H9 (cell line): Measurements from ENCODE around the gene RAB24. TPM values are rescaled to one million over a fixed set of nuclear protein-coding genes. Genes with fewer than 3 reads are reported as not detected.
"Not testable (repeated sequence)": the region's sequence is repeated elsewhere in the genome, so short reads cannot be mapped to it uniquely, and the experiment has no call there.

ENCODE experiments used
- DNase-seq: peaks from one replicate; pipeline ENCODE4 v3.0.0-alpha.2; 2017
- H2AFZ ChIP-seq: one replicate; pipeline ENCODE4 v1.6.1; 2013; ENCODE audit warnings: mild to moderate bottlenecking, low read length, control low read depth, moderate library complexity
- H2AK5ac ChIP-seq: 2 replicates; pipeline ENCODE4 v1.6.1; 2013; ENCODE audit warnings: low read length, control low read depth, mixed read lengths; ENCODE audit not compliant: insufficient read length
- H2BK120ac ChIP-seq: one replicate; pipeline ENCODE4 v1.6.1; 2013; ENCODE audit warnings: low read depth, mild to moderate bottlenecking, low read length, control low read depth, inconsistent platforms; ENCODE audit not compliant: poor library complexity, severe bottlenecking
- H2BK12ac ChIP-seq: 2 replicates; pipeline ENCODE4 v1.6.1; 2013; ENCODE audit warnings: low read length, control low read depth, mixed read lengths, low read depth; ENCODE audit not compliant: insufficient read length
- H2BK15ac ChIP-seq: 2 replicates; pipeline ENCODE4 v1.6.1; 2013; ENCODE audit warnings: low read depth, low read length, control low read depth
- H2BK20ac ChIP-seq: one replicate; pipeline ENCODE4 v1.6.1; 2013; ENCODE audit warnings: low read depth, mild to moderate bottlenecking, low read length, control low read depth, inconsistent platforms; ENCODE audit not compliant: poor library complexity, severe bottlenecking
- H2BK5ac ChIP-seq: 2 replicates; pipeline ENCODE4 v1.6.1; 2013; ENCODE audit warnings: low read length, control low read depth, mixed read lengths; ENCODE audit not compliant: insufficient read length
- H3K14ac ChIP-seq: 2 replicates; pipeline ENCODE4 v1.6.1; 2013; ENCODE audit warnings: low read length, control low read depth; ENCODE audit not compliant: insufficient read depth
- H3K18ac ChIP-seq: 2 replicates; pipeline ENCODE4 v1.6.1; 2013; ENCODE audit warnings: low read depth, mild to moderate bottlenecking, mixed read lengths, low read length, control low read depth; ENCODE audit not compliant: insufficient read length
- H3K23ac ChIP-seq: 2 replicates; pipeline ENCODE4 v1.6.1; 2013; ENCODE audit warnings: low read length, control low read depth, mixed read lengths, low read depth; ENCODE audit not compliant: insufficient read length
- H3K23me2 ChIP-seq: 2 replicates; pipeline ENCODE4 v1.6.1; 2013; ENCODE audit warnings: low read depth, mild to moderate bottlenecking, mixed read lengths, low read length, control low read depth; ENCODE audit not compliant: insufficient read length, poor library complexity, severe bottlenecking
- H3K27ac ChIP-seq: 2 replicates; pipeline ENCODE4 v1.5.1; 2013; ENCODE audit warnings: low read length, control low read depth, mixed read lengths, low read depth; ENCODE audit not compliant: insufficient read length
- H3K27me3 ChIP-seq: 2 replicates; pipeline ENCODE4 v1.6.1; 2013; ENCODE audit warnings: low read length, control low read depth, inconsistent platforms; ENCODE audit not compliant: insufficient read depth
- H3K4ac ChIP-seq: 2 replicates; pipeline ENCODE4 v1.6.1; 2013; ENCODE audit warnings: low read depth, mild to moderate bottlenecking, control low read depth, inconsistent platforms, low read length, moderate library complexity
- H3K4me1 ChIP-seq: 2 replicates; pipeline ENCODE4 v1.6.1; 2013; ENCODE audit warnings: low read length, control low read depth, inconsistent platforms; ENCODE audit not compliant: insufficient read depth
- H3K4me2 ChIP-seq: 2 replicates; pipeline ENCODE4 v1.6.1; 2013; ENCODE audit warnings: low read length, control low read depth, mixed read lengths; ENCODE audit not compliant: insufficient read length, insufficient read depth
- H3K56ac ChIP-seq: 2 replicates; pipeline ENCODE4 v1.6.1; 2013; ENCODE audit warnings: low read depth, mild to moderate bottlenecking, mixed read lengths, low read length, control low read depth; ENCODE audit not compliant: insufficient read length
- H3K79me1 ChIP-seq: 2 replicates; pipeline ENCODE4 v1.6.1; 2013; ENCODE audit warnings: low read depth, mild to moderate bottlenecking, moderate library complexity, low read length, control low read depth, inconsistent platforms; ENCODE audit not compliant: insufficient read depth, poor library complexity, severe bottlenecking
- H3K79me2 ChIP-seq: 2 replicates; pipeline ENCODE4 v1.6.1; 2013; ENCODE audit warnings: low read length, control low read depth, inconsistent platforms; ENCODE audit not compliant: insufficient read depth
- H3K9ac ChIP-seq: 2 replicates; pipeline ENCODE4 v1.6.1; 2013; ENCODE audit warnings: low read length, control low read depth, mixed read lengths; ENCODE audit not compliant: insufficient read length; ENCODE audit errors: extremely low read depth
- H3K9me3 ChIP-seq: one replicate; pipeline ENCODE4 v1.6.1; 2013; ENCODE audit warnings: low read depth, low read length, inconsistent platforms; ENCODE audit not compliant: control insufficient read depth
- H3T11ph ChIP-seq: one replicate; pipeline ENCODE4 v1.6.1; 2013; ENCODE audit warnings: mild to moderate bottlenecking, low read length, control low read depth, inconsistent platforms
- H4K20me1 ChIP-seq: one replicate; pipeline ENCODE4 v1.6.1; 2013; ENCODE audit not compliant: control insufficient read depth, insufficient read length, insufficient read depth
- H4K5ac ChIP-seq: 2 replicates; pipeline ENCODE4 v1.6.1; 2013; ENCODE audit warnings: low read depth, mild to moderate bottlenecking, mixed read lengths, low read length, control low read depth; ENCODE audit not compliant: insufficient read length
- H4K8ac ChIP-seq: replicated peaks from 2 replicates; pipeline ENCODE4 v1.6.1; 2013; ENCODE audit warnings: low read length, control low read depth, mixed read lengths, low read depth; ENCODE audit not compliant: insufficient read length
- H4K91ac ChIP-seq: 2 replicates; pipeline ENCODE4 v1.6.1; 2013; ENCODE audit warnings: low read depth, mild to moderate bottlenecking, moderate library complexity, mixed read lengths, low read length, control low read depth; ENCODE audit not compliant: insufficient read length
- H3K27ac Mint-ChIP-seq, 3 experiments: 2 replicates in 2 of 3; 3 replicates in 1 of 3; pipeline ENCODE4 v1.8.0; 2020 to 2021; ENCODE audit warnings: mixed read lengths in 3 of 3, mild to moderate bottlenecking in 1 of 3, moderate library complexity in 1 of 3
- H3K27me3 Mint-ChIP-seq: 2 replicates; pipeline ENCODE4 v1.8.0; 2021; ENCODE audit warnings: low read depth, mild to moderate bottlenecking, moderate library complexity, mixed read lengths
- H3K36me3 Mint-ChIP-seq, 3 experiments: 2 replicates in 2 of 3; 3 replicates in 1 of 3; pipeline ENCODE4 v1.8.0; 2020 to 2021; ENCODE audit warnings: low read depth in 3 of 3, mixed read lengths in 3 of 3; ENCODE audit not compliant: insufficient read depth in 1 of 3
- H3K4me1 Mint-ChIP-seq, 2 experiments: 2 replicates each; pipeline ENCODE4 v1.8.0; 2020; ENCODE audit warnings: mixed read lengths in 2 of 2
- H3K4me3 Mint-ChIP-seq, 2 experiments: 2 replicates in 1 of 2; 3 replicates in 1 of 2; pipeline ENCODE4 v1.8.0; 2020 to 2021; ENCODE audit warnings: mild to moderate bottlenecking in 2 of 2, mixed read lengths in 2 of 2, moderate library complexity in 1 of 2
- H3K9me3 Mint-ChIP-seq, 2 experiments: 2 replicates in 1 of 2; 3 replicates in 1 of 2; pipeline ENCODE4 v1.8.0; 2020; ENCODE audit warnings: mild to moderate bottlenecking in 2 of 2, mixed read lengths in 2 of 2, moderate library complexity in 1 of 2
- WGBS: extraction: QIAGEN DNeasy Blood & Tissue Kit; methylation state at CpG from one replicate; pipeline ENCODE4 v1.1.7; 2013; ENCODE audit warnings: missing lambda C conversion rate, low lambda C conversion rate, mixed read lengths; ENCODE audit not compliant: insufficient read length; ENCODE audit errors: extremely low coverage; 5-methylcytosine and 5-hydroxymethylcytosine counted together
- total RNA-seq: library from RNA; stranded (reverse); gene quantifications from 2 replicates; pipeline ENCODE4 v1.2.1, GENCODE V29; 2021
- TF ChIP-seq, protein P1 (sequence below): fragments of 200-600 bp; sonication (generic); conservative IDR thresholded peaks from 3 replicates; pipeline ENCODE4 v1.8.0; 2021; ENCODE audit warnings: antibody characterized with exemption, mild to moderate bottlenecking

Gene RAB24
- total RNA-seq, 1 experiment from 2014 or later, result 17.6 TPM

DNA sequence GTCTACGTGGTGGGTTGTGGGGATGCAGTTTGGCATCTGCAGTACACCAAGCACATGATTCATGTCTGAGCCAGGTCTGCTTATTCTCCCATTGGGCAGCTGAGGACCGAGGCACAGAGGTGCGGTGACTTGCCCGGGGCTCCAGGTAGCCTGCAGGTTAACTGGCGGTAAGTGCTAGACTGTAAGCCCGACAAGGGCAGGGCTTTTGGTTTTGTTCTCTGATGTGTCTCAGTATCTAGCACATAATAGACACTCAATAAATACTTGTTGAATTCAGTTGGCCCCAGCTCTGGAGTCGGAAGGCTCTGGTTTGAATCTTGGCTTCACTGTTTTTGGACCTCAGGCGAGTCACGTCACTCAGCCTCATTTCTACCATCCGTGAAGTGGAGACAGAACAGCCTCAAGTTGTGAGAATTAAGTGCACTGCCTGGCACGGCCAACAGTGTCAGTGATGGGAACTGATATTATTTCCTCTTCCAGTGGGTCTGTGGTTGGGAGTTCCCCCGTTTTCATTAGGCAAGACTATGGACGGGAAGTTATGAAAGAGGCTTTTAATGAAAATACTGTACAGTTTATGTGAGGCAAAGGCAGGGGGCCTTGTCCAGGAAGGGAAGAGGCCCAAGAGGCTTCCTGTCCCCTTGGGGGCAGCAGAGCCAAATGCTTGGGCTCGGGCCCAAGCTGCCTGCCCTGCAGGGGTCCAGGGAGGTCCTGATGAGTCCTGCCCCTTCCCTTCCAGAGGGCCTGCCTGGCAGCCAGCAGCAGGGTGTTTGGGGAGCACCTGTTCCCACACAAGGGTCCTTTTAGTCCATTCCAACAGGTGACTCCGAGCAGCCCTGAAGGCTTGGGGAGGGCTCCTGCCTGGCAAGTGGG lies 3.4 kb upstream of the RAB24 start:
- Mint-ChIP-seq H3K4me1 (peaks cover 26 to 32% of the 10 kb centered on the region in 2 experiments), H3K9me3 (no peaks in the 10 kb centered on the region), H3K4me3 (peak overlapping the region in 1 of 2 experiments; percentile 13; a peak in 2 of 5 replicates), H3K27me3 (no peaks in the 10 kb centered on the region; the same call in 1 of the 2 replicates), H3K27ac (peak overlapping the region in 1 of 3 experiments; percentile 67; a peak in 3 of 7 replicates), H3K36me3 (peaks cover 24 to 35% (median 31%) of the 10 kb centered on the region in 3 experiments)
- no peak overlapping the region for H4K91ac ChIP-seq
- H3K4me2 ChIP-seq, result no peak overlapping the region
- H2BK15ac ChIP-seq, result no peak overlapping the region
- peaks cover 18% of the 10 kb centered on the region for H3K23me2 ChIP-seq
- WGBS, result no CpG with 5 or more reads among the region's 15 CpGs
- H4K5ac ChIP-seq, result no peak overlapping the region
- H2AFZ ChIP-seq, result no peak overlapping the region
- no peak overlapping the region for H2BK12ac ChIP-seq
- DNase-seq, result peak; percentile 66
- no peaks in the 10 kb centered on the region for H3K4me1 ChIP-seq
- no peak overlapping the region for H2BK20ac ChIP-seq
- H3K14ac ChIP-seq, result no peak overlapping the region
- H3K79me2 ChIP-seq, result peaks cover 9% of the 10 kb centered on the region; the same call in 1 of the 2 replicates
- no peak overlapping the region for H2BK120ac ChIP-seq
- no peak overlapping the region for H3K9ac ChIP-seq
- no peak overlapping the region for H3K27ac ChIP-seq
- no peaks in the 10 kb centered on the region for H3K79me1 ChIP-seq
- H3K56ac ChIP-seq, result no peak overlapping the region
- no peak overlapping the region for H3T11ph ChIP-seq
- no peak overlapping the region for H4K8ac ChIP-seq
- peaks cover 5% of the 10 kb centered on the region for H4K20me1 ChIP-seq
- H3K23ac ChIP-seq, result no peak overlapping the region
- H3K27me3 ChIP-seq, result no peaks in the 10 kb centered on the region
- H3K18ac ChIP-seq, result no peak overlapping the region
- no peak overlapping the region for H3K4ac ChIP-seq
- no peak overlapping the region for H2BK5ac ChIP-seq
- H2AK5ac ChIP-seq, result no peak overlapping the region
- TF ChIP-seq, protein P1, sequence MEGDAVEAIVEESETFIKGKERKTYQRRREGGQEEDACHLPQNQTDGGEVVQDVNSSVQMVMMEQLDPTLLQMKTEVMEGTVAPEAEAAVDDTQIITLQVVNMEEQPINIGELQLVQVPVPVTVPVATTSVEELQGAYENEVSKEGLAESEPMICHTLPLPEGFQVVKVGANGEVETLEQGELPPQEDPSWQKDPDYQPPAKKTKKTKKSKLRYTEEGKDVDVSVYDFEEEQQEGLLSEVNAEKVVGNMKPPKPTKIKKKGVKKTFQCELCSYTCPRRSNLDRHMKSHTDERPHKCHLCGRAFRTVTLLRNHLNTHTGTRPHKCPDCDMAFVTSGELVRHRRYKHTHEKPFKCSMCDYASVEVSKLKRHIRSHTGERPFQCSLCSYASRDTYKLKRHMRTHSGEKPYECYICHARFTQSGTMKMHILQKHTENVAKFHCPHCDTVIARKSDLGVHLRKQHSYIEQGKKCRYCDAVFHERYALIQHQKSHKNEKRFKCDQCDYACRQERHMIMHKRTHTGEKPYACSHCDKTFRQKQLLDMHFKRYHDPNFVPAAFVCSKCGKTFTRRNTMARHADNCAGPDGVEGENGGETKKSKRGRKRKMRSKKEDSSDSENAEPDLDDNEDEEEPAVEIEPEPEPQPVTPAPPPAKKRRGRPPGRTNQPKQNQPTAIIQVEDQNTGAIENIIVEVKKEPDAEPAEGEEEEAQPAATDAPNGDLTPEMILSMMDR, result peak; percentile 37; the same call in 1 of the 3 replicates
- no peaks in the 10 kb centered on the region for H3K9me3 ChIP-seq

DNA sequence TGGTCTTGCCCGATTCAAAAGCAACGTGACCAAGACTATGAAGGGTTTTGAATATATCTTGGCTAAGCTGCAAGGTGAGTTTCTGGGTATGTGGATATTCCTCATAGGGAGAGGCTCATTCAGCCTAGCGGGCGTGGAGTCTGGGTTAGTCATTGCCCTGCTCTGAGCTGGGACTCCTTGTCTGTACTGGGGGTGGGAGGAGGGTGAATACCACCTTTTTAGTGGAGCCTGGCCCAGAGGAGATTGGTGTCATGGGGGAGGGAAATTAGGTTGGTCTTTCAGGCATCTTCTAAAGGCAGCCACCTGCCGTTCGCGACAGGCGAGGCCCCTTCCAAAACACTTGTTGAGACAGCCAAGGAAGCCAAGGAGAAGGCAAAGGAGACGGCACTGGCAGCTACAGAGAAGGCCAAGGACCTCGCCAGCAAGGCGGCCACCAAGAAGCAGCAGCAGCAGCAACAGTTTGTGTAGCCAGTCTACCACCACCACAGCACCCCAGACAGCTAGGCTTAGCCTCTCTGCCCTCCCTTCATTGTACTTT lies 2.7 kb upstream of the RAB24 start:
- not testable (repeated sequence) for H3K9me3 Mint-ChIP-seq, H3T11ph ChIP-seq, H3K79me2 ChIP-seq, H3K14ac ChIP-seq, H2BK12ac ChIP-seq, H2AK5ac ChIP-seq, H3K56ac ChIP-seq, H3K27ac ChIP-seq, H2AFZ ChIP-seq, H3K27me3 ChIP-seq, H4K8ac ChIP-seq, H3K79me1 ChIP-seq, H4K91ac ChIP-seq, H3K4ac ChIP-seq, H2BK15ac ChIP-seq, H3K9ac ChIP-seq, H4K5ac ChIP-seq, DNase-seq, H2BK120ac ChIP-seq, H3K4me1 ChIP-seq, H3K9me3 ChIP-seq, H4K20me1 ChIP-seq, H2BK20ac ChIP-seq, H3K23ac ChIP-seq, H3K4me2 ChIP-seq, H3K18ac ChIP-seq, H3K27me3 Mint-ChIP-seq, H2BK5ac ChIP-seq
- Mint-ChIP-seq H3K36me3 (peaks cover 24 to 38% (median 31%) of the 10 kb centered on the region in 3 experiments), H3K27ac (0 out of 7 replicates have a peak overlapping the region, but pooled peaks of 1 of the 3 experiments have one; percentile 49), H3K4me1 (peaks cover 27 to 32% of the 10 kb centered on the region in 2 experiments), H3K4me3 (peak overlapping the region; percentile 14 to 93; a peak in 2 of 5 replicates)
- H3K23me2 ChIP-seq, result peaks cover 13% of the 10 kb centered on the region
- no CpG with 5 or more reads among the region's 11 CpGs for WGBS
